HUES6 (cell line): ENCODE results near the gene CD79A.
"Not testable (repeated sequence)": the region's sequence is repeated elsewhere in the genome, so short reads cannot be mapped to it uniquely, and the experiment has no call there.

Experiments used
- H3K27ac ChIP-seq: 2 replicates; pipeline ENCODE4 v1.7.0; 2013; ENCODE audit warnings: low read depth, mild to moderate bottlenecking, low read length, inconsistent platforms
- H3K27me3 ChIP-seq: 2 replicates; pipeline ENCODE4 v1.6.1; 2013; ENCODE audit warnings: low read length; ENCODE audit not compliant: control insufficient read depth, insufficient read depth
- H3K36me3 ChIP-seq: 2 replicates; pipeline ENCODE4 v1.6.1; 2013; ENCODE audit warnings: low read length; ENCODE audit not compliant: control insufficient read depth, insufficient read depth
- H3K4me1 ChIP-seq: 2 replicates; pipeline ENCODE4 v1.6.1; 2013; ENCODE audit warnings: low read length; ENCODE audit not compliant: control insufficient read depth, insufficient read depth
- H3K4me3 ChIP-seq: 2 replicates; pipeline ENCODE4 v1.5.1; 2013; ENCODE audit warnings: low read depth, low read length
- H3K9ac ChIP-seq: one replicate; pipeline ENCODE4 v1.6.1; 2013; ENCODE audit warnings: mild to moderate bottlenecking, low read length
- H3K9me3 ChIP-seq: 2 replicates; pipeline ENCODE4 v1.6.1; 2013; ENCODE audit warnings: low read depth, low read length; ENCODE audit not compliant: control insufficient read depth, insufficient read depth

Gene CD79A

DNA sequence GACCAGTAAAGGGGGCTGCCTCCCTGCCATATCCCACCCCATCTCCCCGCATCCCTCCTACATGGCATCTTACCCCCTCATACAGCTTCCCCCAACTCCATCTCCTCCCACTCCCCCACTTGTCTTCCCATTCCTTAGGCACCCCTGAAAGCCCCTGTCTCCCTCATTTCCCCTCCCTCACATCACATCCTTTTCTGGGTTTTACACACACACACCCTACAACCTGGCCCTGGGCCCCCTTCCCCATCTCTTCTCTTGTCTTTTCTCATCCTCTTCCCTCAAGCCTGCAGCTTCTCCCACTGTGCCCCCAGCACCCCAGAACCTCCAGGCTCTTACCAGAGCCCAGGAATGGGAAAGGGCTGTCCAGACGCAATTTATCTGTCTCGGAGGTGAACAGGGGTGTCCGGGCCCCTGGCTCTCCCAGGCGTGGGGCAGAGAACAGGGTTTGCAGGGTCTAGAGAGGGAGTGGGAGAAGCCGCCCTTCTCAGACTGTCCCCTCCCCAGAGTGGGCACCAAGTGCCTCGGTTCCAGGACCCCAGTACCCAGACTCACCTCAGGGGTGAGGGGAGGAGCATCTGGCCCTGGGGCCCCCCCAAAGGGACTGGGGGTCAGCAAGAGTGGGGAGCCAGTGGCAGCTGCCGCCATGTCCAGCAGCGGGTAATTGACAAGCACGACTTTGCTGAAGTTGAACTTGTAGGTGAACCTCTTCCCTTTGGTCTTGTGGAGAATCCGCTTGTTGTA lies 31.8 kb downstream of the CD79A start:
- Histone ChIP-seq H3K4me3 (no peak overlapping the region), H3K27me3 (peaks cover 55% of the 10 kb centered on the region), H3K9me3 (no peaks in the 10 kb centered on the region), H3K36me3 (peaks cover 28% of the 10 kb centered on the region), H3K4me1 (peaks cover 4% of the 10 kb centered on the region; the same call in 1 of the 2 replicates), H3K9ac (no peak overlapping the region), H3K27ac (no peak overlapping the region)

DNA sequence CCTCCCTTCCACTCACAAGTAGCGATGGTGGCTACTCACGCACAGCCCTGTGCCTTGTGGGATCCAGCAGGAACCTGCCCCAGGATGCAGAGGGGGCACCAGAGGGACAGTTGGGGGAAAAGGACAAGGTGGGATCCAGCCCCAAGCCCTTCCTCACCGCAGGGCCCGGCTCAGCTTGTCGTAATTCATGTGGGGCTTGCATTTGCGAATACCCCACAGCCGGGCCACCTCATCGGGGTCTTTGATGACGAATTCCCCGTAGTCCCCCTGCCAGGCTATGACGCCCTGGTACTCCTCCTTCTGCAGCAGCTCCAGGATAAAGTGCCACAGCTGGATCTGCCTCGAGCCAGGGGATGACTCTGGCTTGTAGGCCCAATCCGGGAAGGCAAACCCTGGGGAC lies 32.6 kb downstream of the CD79A start:
- no peak overlapping the region for H3K27ac ChIP-seq
- no peaks in the 10 kb centered on the region for H3K9me3 ChIP-seq
- H3K4me1 ChIP-seq = peaks cover 4% of the 10 kb centered on the region; the same call in 1 of the 2 replicates
- no peak overlapping the region for H3K9ac ChIP-seq
- no peak overlapping the region for H3K4me3 ChIP-seq
- peaks cover 20% of the 10 kb centered on the region for H3K36me3 ChIP-seq
- peaks cover 64% of the 10 kb centered on the region for H3K27me3 ChIP-seq

DNA sequence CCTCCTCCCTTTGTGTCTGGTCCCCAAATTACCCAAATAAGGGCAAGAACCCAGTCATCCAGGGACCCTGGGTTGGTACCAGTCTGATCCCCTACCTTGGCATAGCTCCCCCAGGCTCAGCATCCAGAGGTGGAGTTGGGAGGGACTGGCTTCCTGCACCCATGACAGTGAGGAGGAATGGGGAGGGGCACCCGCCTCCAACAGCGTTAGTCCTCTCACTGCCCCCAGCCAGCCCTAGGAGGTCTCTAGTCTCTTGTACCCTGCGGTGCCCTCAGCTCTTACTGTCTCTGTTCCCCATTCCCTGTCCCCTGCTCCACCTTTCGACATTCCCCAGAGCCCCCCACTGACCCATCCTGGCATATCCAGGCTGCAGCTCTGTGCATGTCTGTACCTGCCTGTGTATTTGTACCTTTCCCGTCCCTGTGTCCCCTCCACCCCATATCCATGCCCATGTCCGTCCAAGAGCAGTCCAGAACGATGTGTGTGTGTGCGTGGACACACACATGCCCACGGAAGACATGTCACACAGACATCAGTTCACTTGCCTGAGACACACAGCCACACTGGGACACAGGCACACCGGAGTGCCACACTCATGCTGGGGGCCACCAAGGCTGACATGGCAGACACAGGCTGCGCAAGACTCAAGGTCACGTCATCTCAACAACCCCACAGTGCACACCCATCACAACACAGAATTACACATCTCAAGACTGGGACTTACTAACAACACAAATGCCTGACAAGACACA lies 33.3 kb downstream of the CD79A start:
- Histone ChIP-seq H3K36me3 (peaks cover 13% of the 10 kb centered on the region), H3K27me3 (peaks cover 71% of the 10 kb centered on the region), H3K9me3 (no peaks in the 10 kb centered on the region), H3K4me3 (no peak overlapping the region), H3K9ac (no peak overlapping the region), H3K4me1 (peaks cover 8% of the 10 kb centered on the region; the same call in 1 of the 2 replicates), H3K27ac (no peak overlapping the region)

DNA sequence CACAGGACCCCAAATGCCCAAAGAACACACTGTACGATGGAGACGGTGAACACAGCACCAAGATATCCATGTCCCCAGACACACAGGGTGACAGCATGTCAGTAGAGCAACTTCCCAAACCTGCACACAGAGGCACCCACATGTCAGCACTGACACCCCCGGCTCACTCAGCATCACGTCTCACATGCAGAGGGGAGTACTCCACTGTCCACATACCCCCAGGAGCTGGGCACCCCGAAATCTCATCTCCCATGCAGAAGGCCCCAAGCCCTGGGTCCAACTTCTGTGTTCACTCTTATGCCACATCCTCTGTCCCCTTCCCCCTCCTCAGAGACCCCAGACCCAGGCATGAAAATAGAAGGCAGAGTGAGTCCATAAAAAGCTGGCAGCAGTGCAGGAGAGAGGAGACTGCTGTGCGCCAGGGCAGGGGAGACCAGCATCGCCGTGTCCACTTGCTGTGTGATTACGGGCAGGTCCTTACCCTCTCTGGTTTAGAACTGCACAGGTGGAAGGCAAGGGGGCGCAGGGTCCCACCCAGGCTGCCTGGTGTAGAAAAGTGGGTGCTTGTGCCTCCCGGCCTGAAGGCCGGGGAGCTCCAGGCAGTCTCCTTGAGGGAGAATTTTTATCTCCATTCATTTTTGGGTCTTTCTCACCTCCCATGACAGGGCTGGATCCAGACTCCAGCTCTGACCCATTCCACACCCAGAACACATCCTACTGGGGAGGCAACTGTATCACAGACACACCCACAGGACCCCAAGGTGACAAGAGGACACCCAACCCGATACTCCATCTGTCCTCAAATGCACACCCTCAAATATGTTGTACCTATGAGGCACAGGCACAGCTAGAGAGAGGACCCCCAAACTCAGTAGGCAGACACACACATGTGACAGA lies 34.2 kb downstream of the CD79A start:
- no peak overlapping the region for H3K4me3 ChIP-seq
- H3K4me1 ChIP-seq = peaks cover 9% of the 10 kb centered on the region; the same call in 1 of the 2 replicates
- peaks cover 6% of the 10 kb centered on the region; the same call in 1 of the 2 replicates for H3K36me3 ChIP-seq
- H3K9ac ChIP-seq = no peak overlapping the region
- no peak overlapping the region for H3K27ac ChIP-seq
- peaks cover 79% of the 10 kb centered on the region for H3K27me3 ChIP-seq
- H3K9me3 ChIP-seq = no peaks in the 10 kb centered on the region

DNA sequence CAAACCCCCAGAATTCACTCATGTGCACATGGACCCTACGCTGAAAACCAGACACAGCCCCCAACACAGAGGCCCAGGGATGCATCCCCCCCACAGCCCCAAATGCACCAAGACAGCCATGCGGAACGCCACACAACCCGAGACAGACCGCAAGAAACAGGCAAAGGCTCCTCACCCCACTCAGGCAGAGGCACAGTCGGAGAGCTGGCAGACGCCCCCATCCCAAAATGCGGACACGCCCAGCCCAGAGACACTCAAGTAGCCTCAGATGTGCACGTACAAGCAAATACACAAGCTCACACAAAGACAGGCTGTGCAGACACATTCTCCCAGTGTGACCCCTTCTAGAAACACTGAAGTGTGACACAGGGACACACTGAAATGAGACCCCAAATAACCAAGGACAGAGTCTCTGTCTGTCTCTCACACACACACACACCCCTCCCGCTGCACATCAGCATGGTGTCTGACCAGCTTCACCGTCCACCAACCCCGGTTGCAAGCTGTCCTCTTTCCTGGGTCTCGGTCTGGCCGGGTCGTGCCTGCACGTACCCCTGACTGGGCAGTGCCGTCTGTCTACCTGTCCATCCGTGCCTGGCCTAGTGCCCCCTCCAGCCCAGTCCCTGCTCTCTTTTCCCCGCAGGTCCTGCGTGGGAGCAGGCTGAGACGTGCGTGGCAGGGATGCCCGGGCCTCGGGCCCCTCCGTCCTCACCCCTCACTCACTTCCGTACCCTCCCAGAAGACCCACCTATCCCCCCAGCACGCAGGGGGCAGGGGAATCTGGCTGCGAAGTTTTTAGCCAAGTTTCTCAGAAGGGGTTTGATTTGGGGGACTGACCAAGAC lies 35.0 kb downstream of the CD79A start:
- peak overlapping the region; percentile 36 for H3K4me3 ChIP-seq
- peaks cover 88% of the 10 kb centered on the region for H3K27me3 ChIP-seq
- H3K9me3 ChIP-seq = no peaks in the 10 kb centered on the region
- no peak overlapping the region for H3K27ac ChIP-seq
- no peak overlapping the region for H3K9ac ChIP-seq
- H3K36me3 ChIP-seq = no peaks in the 10 kb centered on the region
- peaks cover 9% of the 10 kb centered on the region; the same call in 1 of the 2 replicates for H3K4me1 ChIP-seq

DNA sequence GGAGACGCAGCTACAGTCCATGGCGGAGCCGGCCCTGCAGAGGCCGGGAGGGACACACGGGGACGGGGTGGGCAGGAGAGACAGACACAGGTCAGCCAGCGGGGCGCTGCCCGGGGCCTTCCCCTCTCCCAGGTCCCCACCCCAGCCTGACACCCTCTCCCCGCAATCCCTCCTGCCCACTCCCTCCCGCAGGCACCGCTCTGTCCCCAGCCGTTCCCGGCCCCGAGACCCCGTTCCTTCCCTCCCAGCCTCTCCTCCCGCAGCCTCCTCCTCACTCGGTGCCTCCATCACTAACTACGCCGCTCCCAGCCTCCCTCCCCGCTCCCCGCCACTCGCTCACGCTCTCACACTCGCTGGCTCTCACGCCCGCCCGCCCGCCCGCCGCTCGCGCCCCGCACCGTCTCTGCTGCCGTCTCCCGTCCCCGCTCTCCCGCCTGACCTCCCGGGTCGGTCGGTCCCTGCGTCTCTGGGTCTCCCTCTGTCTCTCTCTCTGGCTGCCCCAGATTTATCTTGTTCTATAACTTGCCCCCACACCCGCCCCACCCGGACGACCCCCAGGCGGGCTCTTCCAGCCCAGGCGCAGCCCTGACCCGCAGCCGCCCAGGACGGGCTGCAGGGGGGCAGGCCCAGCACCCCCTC lies 35.9 kb downstream of the CD79A start:
- no peaks in the 10 kb centered on the region for H3K36me3 ChIP-seq
- H3K4me1 ChIP-seq = peaks cover 9% of the 10 kb centered on the region; the same call in 1 of the 2 replicates
- no peak overlapping the region for H3K27ac ChIP-seq
- H3K9ac ChIP-seq = no peak overlapping the region
- peak overlapping the region; percentile 55 for H3K4me3 ChIP-seq
- peaks cover 97% of the 10 kb centered on the region for H3K27me3 ChIP-seq
- no peaks in the 10 kb centered on the region for H3K9me3 ChIP-seq

DNA sequence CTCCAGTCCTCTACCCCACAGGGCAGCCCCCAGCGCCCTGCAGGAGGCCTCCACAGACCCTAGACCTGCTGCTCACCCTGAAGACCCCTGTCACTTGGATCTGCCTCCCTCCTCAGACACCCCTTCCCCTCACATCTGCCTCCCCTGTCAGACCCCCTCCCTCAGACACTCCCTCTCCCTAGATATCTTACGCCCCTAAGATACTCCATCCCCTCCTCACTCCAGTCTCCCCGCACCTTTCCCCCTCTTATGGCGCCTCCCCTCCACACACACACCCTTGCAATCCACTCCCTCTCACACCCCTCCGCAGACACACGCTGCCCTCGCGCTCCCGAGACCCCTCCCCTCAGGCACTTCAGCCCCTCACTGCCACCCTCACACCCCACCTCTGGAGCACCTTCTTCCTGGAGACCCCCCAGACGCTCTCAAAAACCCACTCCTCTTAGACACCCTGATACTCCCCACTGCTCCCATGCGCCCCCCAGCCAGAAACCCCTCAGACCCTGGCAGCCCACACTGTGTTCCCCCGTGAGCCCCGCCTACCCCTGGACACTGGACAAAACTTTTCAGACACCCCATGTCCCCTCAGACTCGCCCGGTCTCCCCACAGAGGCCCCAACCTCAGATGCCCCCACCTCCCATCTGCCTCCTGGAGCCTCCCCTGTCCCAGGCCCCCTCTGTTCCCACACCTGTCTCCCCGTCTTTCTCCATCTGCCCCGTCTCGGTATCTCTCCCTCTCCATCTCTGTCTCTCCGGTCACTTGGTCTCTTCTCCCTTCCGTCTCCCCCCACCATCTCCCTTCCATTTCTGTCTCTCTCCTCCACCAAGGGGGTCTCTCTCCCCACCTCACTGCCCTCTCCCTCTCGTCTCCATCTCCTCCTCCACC lies 36.7 kb downstream of the CD79A start:
- Histone ChIP-seq H3K27ac (no peak overlapping the region), H3K27me3 (peaks cover 100% of the 10 kb centered on the region), H3K9me3 (no peaks in the 10 kb centered on the region), H3K4me1 (peaks cover 9% of the 10 kb centered on the region; the same call in 1 of the 2 replicates), H3K4me3 (peak overlapping the region; percentile 55), H3K36me3 (no peaks in the 10 kb centered on the region), H3K9ac (no peak overlapping the region)

DNA sequence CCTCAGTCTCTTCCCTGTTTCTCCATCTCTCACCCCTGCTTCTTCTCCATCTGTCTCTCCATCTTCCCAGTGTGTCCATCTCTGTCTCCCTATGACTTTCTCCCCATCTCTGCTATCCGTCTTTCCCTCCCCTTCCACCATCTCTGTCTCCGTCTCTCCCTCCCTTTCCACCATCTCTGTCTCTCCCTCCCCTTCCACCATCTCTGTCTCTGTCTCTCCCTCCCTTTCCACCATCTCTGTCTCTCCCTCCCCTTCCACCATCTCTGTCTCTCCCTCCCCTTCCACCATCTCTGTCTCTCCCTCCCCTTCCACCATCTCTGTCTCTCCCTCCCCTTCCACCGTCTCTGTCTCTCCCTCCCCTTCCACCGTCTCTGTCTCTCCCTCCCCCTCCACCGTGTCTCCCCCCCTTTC lies 37.4 kb downstream of the CD79A start:
- not testable (repeated sequence) for H3K27ac ChIP-seq, H3K9ac ChIP-seq, H3K9me3 ChIP-seq, H3K4me1 ChIP-seq, H3K36me3 ChIP-seq, H3K4me3 ChIP-seq
- H3K27me3 ChIP-seq = peaks cover 100% of the 10 kb centered on the region

DNA sequence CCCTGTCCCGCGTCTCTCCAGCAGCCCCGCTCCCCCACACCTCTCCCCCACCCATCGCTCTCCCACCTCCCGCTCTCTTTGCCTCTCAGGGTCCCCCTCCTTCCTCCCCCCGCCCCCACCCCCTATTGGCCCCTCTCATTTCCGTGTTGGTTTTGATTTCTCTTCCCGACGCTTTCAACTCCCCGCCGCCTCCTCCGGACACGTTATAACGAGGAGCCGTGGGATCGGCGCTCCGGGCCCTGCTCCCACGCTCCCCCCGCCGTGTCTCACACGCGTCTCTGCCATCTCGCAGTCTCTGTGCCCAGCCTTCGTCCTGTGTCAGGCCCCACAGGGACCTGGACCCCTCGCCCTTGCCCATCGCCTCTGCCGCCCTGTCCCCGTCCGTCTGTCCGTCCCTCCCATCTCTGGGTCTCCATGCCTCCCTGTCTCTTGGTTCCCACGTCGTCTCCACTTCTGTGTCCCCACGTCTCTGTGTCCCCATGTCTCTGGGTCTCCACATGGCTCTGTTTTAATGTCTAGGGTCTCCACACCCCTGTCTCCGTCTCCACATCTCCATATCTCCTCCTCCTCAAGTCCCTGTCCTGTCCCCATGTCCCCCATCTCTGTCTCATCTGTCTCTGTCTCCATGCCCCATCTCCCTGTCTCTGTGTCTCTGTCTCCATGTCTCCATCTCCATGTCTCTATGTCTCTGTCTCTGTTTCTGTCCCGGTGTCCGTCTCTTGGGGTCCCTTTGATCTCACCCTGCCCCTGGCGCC lies 38.1 kb downstream of the CD79A start:
- no peak overlapping the region for H3K9ac ChIP-seq
- H3K4me3 ChIP-seq = peak overlapping the region; percentile 38

More for the DNA sequence above, 38.1 kb downstream of the CD79A start:
- Histone ChIP-seq H3K9me3 (no peaks in the 10 kb centered on the region), H3K27ac (no peak overlapping the region), H3K4me1 (peaks cover 9% of the 10 kb centered on the region; the same call in 1 of the 2 replicates), H3K27me3 (peaks cover 100% of the 10 kb centered on the region), H3K36me3 (no peaks in the 10 kb centered on the region)
